HepG2 (cell line): ENCODE measurements around the gene EVA1A. TPM values are rescaled to one million over a fixed set of nuclear protein-coding genes. Genes with fewer than 3 reads are reported as not detected.

Source experiments
- MAFF ChIP-seq: IDR thresholded peaks from 2 replicates; pipeline ENCODE4 v1.6.1; 2011; ENCODE audit warnings: low read depth, low read length, improper control_type of control experiment
- MTA3 ChIP-seq: sonication (generic); formaldehyde crosslinking; IDR thresholded peaks from 2 replicates; pipeline ENCODE4 v1.4.0; 2020; ENCODE audit warnings: missing genetic modification reagents
- RAD21 ChIP-seq: fragments of 450-650 bp; formaldehyde crosslinking; IDR thresholded peaks from 2 replicates; pipeline ENCODE4 v1.5.0; 2020; ENCODE audit warnings: mild to moderate bottlenecking
- RFX1 ChIP-seq: fragments of 450-650 bp; IDR thresholded peaks from 2 replicates; pipeline ENCODE4 v1.6.1; 2017
- SP4 ChIP-seq: sonication (generic); formaldehyde crosslinking; IDR thresholded peaks from 2 replicates; pipeline ENCODE4 v1.8.1; 2023; ENCODE audit warnings: mild to moderate bottlenecking, missing genetic modification reagents
- ZIK1 ChIP-seq: sonication (generic); formaldehyde crosslinking; IDR thresholded peaks from 2 replicates; pipeline ENCODE4 v1.5.0; 2020; ENCODE audit warnings: mild to moderate bottlenecking, low read depth, missing genetic modification reagents, borderline replicate concordance
- ZKSCAN5 ChIP-seq: sonication (generic); formaldehyde crosslinking; IDR thresholded peaks from 2 replicates; pipeline ENCODE4 v1.5.1; 2020; ENCODE audit warnings: mild to moderate bottlenecking, missing genetic modification reagents
- ZNF251 ChIP-seq: sonication (generic); formaldehyde crosslinking; IDR thresholded peaks from 2 replicates; pipeline ENCODE4 v1.9.0; 2021; ENCODE audit warnings: mild to moderate bottlenecking, missing genetic modification reagents
- ZNF260 ChIP-seq: sonication (generic); formaldehyde crosslinking; IDR thresholded peaks from 2 replicates; pipeline ENCODE4 v1.4.0; 2020; ENCODE audit warnings: missing genetic modification reagents, low read depth, mild to moderate bottlenecking, borderline replicate concordance
- ZNF556 ChIP-seq: sonication (generic); formaldehyde crosslinking; IDR thresholded peaks from 2 replicates; pipeline ENCODE4 v1.4.0; 2020; ENCODE audit warnings: mild to moderate bottlenecking, missing genetic modification reagents, borderline replicate concordance
- ZNF646 ChIP-seq: sonication (generic); formaldehyde crosslinking; IDR thresholded peaks from 2 replicates; pipeline ENCODE4 v1.9.0; 2021; ENCODE audit warnings: mild to moderate bottlenecking, missing genetic modification reagents
- ZNF749 ChIP-seq: sonication (generic); formaldehyde crosslinking; IDR thresholded peaks from 2 replicates; pipeline ENCODE4 v1.8.0; 2022; ENCODE audit warnings: mild to moderate bottlenecking, missing genetic modification reagents, moderate library complexity, borderline replicate concordance
- polyA plus RNA-seq, 8 experiments: library from polyadenylated mRNA; depleted of rRNA in 3 of 8; stranded (reverse) in 7 of 8; unstranded in 1 of 8; fragments of >200 nt; fragmentation: Illumina TruSeq in 4 of 8; extraction: Trizol in 4 of 8; gene quantifications; 2 replicates each; pipeline versions ENCODE4 v1.2.1 to v1.2.3, GENCODE V29; 2011 to 2016; ENCODE audit warnings: low read depth in 4 of 8, missing spikeins in 1 of 8, mixed read lengths in 1 of 8; ENCODE audit not compliant: insufficient read depth in 1 of 8
- total RNA-seq, 5 experiments: library from RNA; depleted of rRNA; stranded (reverse); fragments of >200 nt; fragmentation: Illumina TruSeq; extraction: Trizol; gene quantifications; 2 replicates each; pipeline ENCODE4 v1.2.3, GENCODE V29; 2016; ENCODE audit warnings: low read depth in 1 of 5
- TF ChIP-seq, protein P1 (sequence below): sonication (generic); formaldehyde crosslinking; IDR thresholded peaks from 2 replicates; pipeline ENCODE4 v1.4.0; 2020; ENCODE audit warnings: missing genetic modification reagents
- TF ChIP-seq, protein P2 (sequence below): sonication (generic); formaldehyde crosslinking; conservative IDR thresholded peaks from 2 replicates; pipeline ENCODE4 v1.4.0; 2020; ENCODE audit warnings: missing genetic modification reagents

EVA1A gene
- total and polyA plus RNA-seq, 2 of the 13 experiments (the other 11 are each of a cell fraction or from before 2014, with no cell fraction given), result 57.5 to 57.8 TPM

DNA sequence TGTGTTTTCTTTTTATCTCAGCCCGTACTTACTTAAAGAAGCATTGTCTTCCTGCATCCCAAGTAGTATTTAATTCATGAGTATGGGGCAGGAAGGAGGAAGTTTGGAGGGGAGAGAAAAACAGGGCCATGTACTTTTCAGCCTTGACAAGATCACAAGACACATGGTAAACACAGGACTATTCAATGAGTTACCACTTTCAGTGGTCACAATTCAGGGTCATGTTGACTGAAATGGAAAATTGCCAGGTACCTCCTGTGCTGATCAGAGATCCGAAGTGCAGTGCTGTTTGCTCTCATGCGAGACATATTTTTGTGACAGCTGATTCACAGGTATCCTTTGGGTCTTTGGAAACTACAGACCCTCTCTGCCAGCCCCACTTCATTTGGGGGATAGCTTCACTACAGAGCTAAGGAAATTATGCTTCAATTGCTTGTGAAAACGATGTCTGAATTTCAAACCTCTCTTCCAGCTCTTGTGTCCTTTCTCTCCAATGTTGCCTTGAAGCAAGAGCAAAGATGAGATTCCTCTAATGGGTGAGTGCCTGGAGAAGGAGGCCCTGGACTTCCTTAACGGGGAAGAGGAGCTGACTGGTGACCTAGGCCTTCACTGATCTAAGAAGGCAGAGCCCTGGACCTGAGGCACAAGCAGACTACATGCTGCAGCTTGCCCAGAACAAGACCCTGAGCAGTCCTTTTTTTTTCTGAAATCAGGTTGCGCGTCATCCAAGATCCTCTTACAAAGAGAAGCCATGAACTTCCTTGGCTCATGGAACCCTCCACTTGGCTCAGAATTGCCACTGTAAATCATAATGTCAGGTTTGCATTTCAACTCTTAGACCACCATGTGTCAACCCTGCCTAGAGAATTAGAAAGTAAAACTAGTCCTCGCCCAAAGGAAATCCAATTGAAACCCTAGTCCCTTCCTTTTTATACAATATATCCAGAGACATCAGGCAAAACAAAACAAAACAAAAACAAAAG is 44.1 kb downstream of the EVA1A start (continued):
- peak; percentile 8; the same call in 1 of the 2 replicates for TF ChIP-seq ZNF556
- TF ChIP-seq RFX1, result no peak
- TF ChIP-seq, protein P1, sequence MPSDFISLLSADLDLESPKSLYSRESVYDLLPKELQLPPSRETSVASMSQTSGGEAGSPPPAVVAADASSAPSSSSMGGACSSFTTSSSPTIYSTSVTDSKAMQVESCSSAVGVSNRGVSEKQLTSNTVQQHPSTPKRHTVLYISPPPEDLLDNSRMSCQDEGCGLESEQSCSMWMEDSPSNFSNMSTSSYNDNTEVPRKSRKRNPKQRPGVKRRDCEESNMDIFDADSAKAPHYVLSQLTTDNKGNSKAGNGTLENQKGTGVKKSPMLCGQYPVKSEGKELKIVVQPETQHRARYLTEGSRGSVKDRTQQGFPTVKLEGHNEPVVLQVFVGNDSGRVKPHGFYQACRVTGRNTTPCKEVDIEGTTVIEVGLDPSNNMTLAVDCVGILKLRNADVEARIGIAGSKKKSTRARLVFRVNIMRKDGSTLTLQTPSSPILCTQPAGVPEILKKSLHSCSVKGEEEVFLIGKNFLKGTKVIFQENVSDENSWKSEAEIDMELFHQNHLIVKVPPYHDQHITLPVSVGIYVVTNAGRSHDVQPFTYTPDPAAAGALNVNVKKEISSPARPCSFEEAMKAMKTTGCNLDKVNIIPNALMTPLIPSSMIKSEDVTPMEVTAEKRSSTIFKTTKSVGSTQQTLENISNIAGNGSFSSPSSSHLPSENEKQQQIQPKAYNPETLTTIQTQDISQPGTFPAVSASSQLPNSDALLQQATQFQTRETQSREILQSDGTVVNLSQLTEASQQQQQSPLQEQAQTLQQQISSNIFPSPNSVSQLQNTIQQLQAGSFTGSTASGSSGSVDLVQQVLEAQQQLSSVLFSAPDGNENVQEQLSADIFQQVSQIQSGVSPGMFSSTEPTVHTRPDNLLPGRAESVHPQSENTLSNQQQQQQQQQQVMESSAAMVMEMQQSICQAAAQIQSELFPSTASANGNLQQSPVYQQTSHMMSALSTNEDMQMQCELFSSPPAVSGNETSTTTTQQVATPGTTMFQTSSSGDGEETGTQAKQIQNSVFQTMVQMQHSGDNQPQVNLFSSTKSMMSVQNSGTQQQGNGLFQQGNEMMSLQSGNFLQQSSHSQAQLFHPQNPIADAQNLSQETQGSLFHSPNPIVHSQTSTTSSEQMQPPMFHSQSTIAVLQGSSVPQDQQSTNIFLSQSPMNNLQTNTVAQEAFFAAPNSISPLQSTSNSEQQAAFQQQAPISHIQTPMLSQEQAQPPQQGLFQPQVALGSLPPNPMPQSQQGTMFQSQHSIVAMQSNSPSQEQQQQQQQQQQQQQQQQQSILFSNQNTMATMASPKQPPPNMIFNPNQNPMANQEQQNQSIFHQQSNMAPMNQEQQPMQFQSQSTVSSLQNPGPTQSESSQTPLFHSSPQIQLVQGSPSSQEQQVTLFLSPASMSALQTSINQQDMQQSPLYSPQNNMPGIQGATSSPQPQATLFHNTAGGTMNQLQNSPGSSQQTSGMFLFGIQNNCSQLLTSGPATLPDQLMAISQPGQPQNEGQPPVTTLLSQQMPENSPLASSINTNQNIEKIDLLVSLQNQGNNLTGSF (CRISPR knock-in tag), result no peak
- no peak for TF ChIP-seq MTA3 (CRISPR knock-in tag)
- peak; percentile 43; the same call in 1 of the 2 replicates for TF ChIP-seq ZNF749 (CRISPR knock-in tag)
- TF ChIP-seq ZNF260 (CRISPR knock-in tag), result no peak
- TF ChIP-seq RAD21, result no peak; the same call in 1 of the 2 replicates
- TF ChIP-seq ZNF646 (CRISPR knock-in tag), result no peak; the same call in 1 of the 2 replicates
- TF ChIP-seq, protein P2, sequence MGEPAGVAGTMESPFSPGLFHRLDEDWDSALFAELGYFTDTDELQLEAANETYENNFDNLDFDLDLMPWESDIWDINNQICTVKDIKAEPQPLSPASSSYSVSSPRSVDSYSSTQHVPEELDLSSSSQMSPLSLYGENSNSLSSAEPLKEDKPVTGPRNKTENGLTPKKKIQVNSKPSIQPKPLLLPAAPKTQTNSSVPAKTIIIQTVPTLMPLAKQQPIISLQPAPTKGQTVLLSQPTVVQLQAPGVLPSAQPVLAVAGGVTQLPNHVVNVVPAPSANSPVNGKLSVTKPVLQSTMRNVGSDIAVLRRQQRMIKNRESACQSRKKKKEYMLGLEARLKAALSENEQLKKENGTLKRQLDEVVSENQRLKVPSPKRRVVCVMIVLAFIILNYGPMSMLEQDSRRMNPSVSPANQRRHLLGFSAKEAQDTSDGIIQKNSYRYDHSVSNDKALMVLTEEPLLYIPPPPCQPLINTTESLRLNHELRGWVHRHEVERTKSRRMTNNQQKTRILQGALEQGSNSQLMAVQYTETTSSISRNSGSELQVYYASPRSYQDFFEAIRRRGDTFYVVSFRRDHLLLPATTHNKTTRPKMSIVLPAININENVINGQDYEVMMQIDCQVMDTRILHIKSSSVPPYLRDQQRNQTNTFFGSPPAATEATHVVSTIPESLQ (CRISPR knock-in tag), result peak; percentile 49; the same call in 1 of the 2 replicates
- 0 out of 2 replicates have a peak, but pooled peaks have one; percentile 52 for TF ChIP-seq SP4
- no peak for TF ChIP-seq ZNF251
- TF ChIP-seq ZKSCAN5 (CRISPR knock-in tag), result no peak
- TF ChIP-seq ZIK1 (CRISPR knock-in tag), result no peak
- TF ChIP-seq MAFF, result no peak
